ENCODE data around the gene SLC39A12. TPM values are rescaled to one million over a fixed set of nuclear protein-coding genes. Genes with fewer than 3 reads are reported as not detected.

Gene SLC39A12
- total and polyA plus RNA-seq, 2 of the 8 experiments (the other 6 are each of a cell fraction or from before 2014, with no cell fraction given), result not detected

GRCh38 chr10:17905491-17905890, 46.2 kb upstream of the SLC39A12 start:
- Histone ChIP-seq H4K91ac (replicated peaks; ENCODE audit: insufficient read length, low read length) (no peak overlapping the region), H2BK120ac (replicated peaks; ENCODE audit: low read depth, low read length) (no peak overlapping the region), H3K23ac (ENCODE audit: insufficient read length) (no peak overlapping the region), H3K56ac (replicated peaks; ENCODE audit: insufficient read length, low read depth, low read length) (no peak overlapping the region), H4K8ac (ENCODE audit: extremely low read depth, insufficient read depth, low read length) (no peak overlapping the region), H3K27me3 (replicated peaks in 1 of 4; ENCODE audit: control insufficient read depth in 3 of 4, extremely low read depth in 1 of 4, insufficient read depth in 3 of 4, low read length in 3 of 4) (no peaks in the 10 kb centered on the region), H3K9me3 (ENCODE audit: insufficient read depth in 2 of 2, low read depth in 1 of 2, low read length in 1 of 2) (no peaks in the 10 kb centered on the region), H4K20me1 (replicated peaks in 1 of 2; ENCODE audit: control insufficient read depth in 1 of 2, insufficient read depth in 2 of 2, low read length in 2 of 2) (no peaks in the 10 kb centered on the region), H3K18ac (ENCODE audit: extremely low read depth, low read length) (no peak overlapping the region), H2BK12ac (ENCODE audit: low read depth, low read length) (no peak overlapping the region), H3K4me3 (ENCODE audit: extremely low read depth in 1 of 4, insufficient read depth in 2 of 4, low read depth in 3 of 4, low read length in 4 of 4) (no peak overlapping the region), H2BK5ac (ENCODE audit: low read depth, low read length) (no peak overlapping the region), H3K36me3 (ENCODE audit: control insufficient read depth in 2 of 4, insufficient read depth in 4 of 4, low read length in 3 of 4) (no peaks in the 10 kb centered on the region), H3K9ac (replicated peaks in 1 of 4; ENCODE audit: extremely low read depth in 1 of 4, low read depth in 3 of 4, low read length in 3 of 4) (no peak overlapping the region), H3K4me2 (ENCODE audit: insufficient read depth in 1 of 2, low read depth in 2 of 2, low read length in 2 of 2) (no peak overlapping the region), H3K4ac (replicated peaks; ENCODE audit: insufficient read length, low read depth, low read length) (no peak overlapping the region), H2BK20ac (ENCODE audit: low read length) (no peak overlapping the region), H3K27ac (ENCODE audit: low read depth, low read length) (no peak overlapping the region), H2AFZ (ENCODE audit: low read length) (no peak overlapping the region), H3K4me1 (replicated peaks in 1 of 4; ENCODE audit: control insufficient read depth in 3 of 4, insufficient read depth in 4 of 4, low read length in 3 of 4) (no peaks in the 10 kb centered on the region), H3K79me2 (ENCODE audit: control insufficient read depth in 1 of 2, insufficient read depth in 2 of 2, low read length in 2 of 2) (no peaks in the 10 kb centered on the region), H3K79me1 (ENCODE audit: low read depth, low read length) (no peaks in the 10 kb centered on the region), H3K14ac (ENCODE audit: insufficient read length) (no peak overlapping the region), H2AK5ac (ENCODE audit: low read depth, low read length) (no peak overlapping the region), H4K5ac (ENCODE audit: insufficient read length, low read depth, low read length) (no peak overlapping the region), H3K23me2 (ENCODE audit: low read depth, low read length) (no peaks in the 10 kb centered on the region), H2BK15ac (ENCODE audit: low read length) (no peak overlapping the region)
- ChIA-PET CTCF (ENCODE audit: partially characterized antibody) (interaction anchor here (0.6 to 1.4 kb wide), 3 partner anchors 32 to 504 kb away, joined by 3 read pairs; no protein-coding TSS in a partner anchor), POLR2A (ENCODE audit: partially characterized antibody) (no interaction called here)
- WGBS, 2 experiments (ENCODE audit: extremely low coverage in 1 of 2, insufficient coverage in 1 of 2, insufficient read length in 1 of 2, insufficient replicate concordance in 2 of 2, low coverage in 1 of 2, low lambda C conversion rate in 2 of 2, missing lambda C conversion rate in 1 of 2), result 96% methylated on average over 3 of the region's 3 CpGs; no CpG with 5 or more reads in 1 of the 2 experiments
- no peak for DNase-seq (ENCODE audit: low read depth in 1 of 2, low spot score in 2 of 2)
- FAIRE-seq, result no peak
- TF ChIP-seq, protein P1, sequence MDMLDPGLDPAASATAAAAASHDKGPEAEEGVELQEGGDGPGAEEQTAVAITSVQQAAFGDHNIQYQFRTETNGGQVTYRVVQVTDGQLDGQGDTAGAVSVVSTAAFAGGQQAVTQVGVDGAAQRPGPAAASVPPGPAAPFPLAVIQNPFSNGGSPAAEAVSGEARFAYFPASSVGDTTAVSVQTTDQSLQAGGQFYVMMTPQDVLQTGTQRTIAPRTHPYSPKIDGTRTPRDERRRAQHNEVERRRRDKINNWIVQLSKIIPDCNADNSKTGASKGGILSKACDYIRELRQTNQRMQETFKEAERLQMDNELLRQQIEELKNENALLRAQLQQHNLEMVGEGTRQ (IDR thresholded peaks at IDR 0.05; ENCODE audit: low read length), result no peak
- TF ChIP-seq CREB1 (IDR thresholded peaks at IDR 0.05) (no peak), BACH1 (IDR thresholded peaks at IDR 0.05; ENCODE audit: low read length) (no peak), YY1 (IDR thresholded peaks at IDR 0.05; ENCODE audit: low read depth, low read length) (no peak), JUN (IDR thresholded peaks at IDR 0.05; ENCODE audit: low read depth, low read length) (no peak), SAP30 (IDR thresholded peaks at IDR 0.05; ENCODE audit: insufficient read depth, insufficient replicate concordance, low read length) (no peak), GTF2F1 (IDR thresholded peaks at IDR 0.05; ENCODE audit: borderline replicate concordance, low read depth, low read length) (no peak)
- TF ChIP-seq, protein P2, sequence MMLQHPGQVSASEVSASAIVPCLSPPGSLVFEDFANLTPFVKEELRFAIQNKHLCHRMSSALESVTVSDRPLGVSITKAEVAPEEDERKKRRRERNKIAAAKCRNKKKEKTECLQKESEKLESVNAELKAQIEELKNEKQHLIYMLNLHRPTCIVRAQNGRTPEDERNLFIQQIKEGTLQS (IDR thresholded peaks at IDR 0.05; ENCODE audit: insufficient read depth, low read depth, low read length), result no peak
